Gastrocnemius medialis (tissue), 4 donors: ENCODE measurements around the gene RARA.
"Not testable (repeated sequence)": the region's sequence is repeated elsewhere in the genome, so short reads cannot be mapped to it uniquely, and the experiment has no call there.

Experiments
- CTCF ChIP-seq, 5 experiments: fragments of 450-650 bp in 3 of 5; fragments of 200-600 bp in 2 of 5; sonication (generic) in 2 of 5; IDR thresholded peaks in 4 of 5; conservative IDR thresholded peaks in 1 of 5; 1 replicate in 4 of 5; 2 replicates in 1 of 5; pipeline ENCODE4 v1.5.1; 2016 to 2019; ENCODE audit warnings: antibody characterized with exemption in 5 of 5, mild to moderate bottlenecking in 3 of 5, moderate library complexity in 3 of 5
- POLR2A ChIP-seq, 2 donors: fragments of 450-650 bp; IDR thresholded peaks; one replicate each; pipeline ENCODE4 v1.6.1; 2017; ENCODE audit warnings: antibody characterized with exemption in 2 of 2, mild to moderate bottlenecking in 2 of 2, moderate library complexity in 2 of 2

- TF ChIP-seq CTCF (IDR thresholded peaks at IDR 0.05 in 4 of 5, conservative IDR thresholded peaks at IDR 0.05 in 1 of 5); POLR2A (IDR thresholded peaks at IDR 0.05): not testable (repeated sequence)
These were observed 9.7 kb upstream of the RARA start for GRCh38 chr17:40299159-40299757.
